HG03103 (cell line): ENCODE results near the gene IRF3.
A peak's percentile ranks its signal among the peaks of the same experiment; 100 is the strongest.

Experiments
- ATAC-seq: cut with Tn5 transposase; IDR thresholded peaks from one replicate; pipeline ENCODE4 v1.9.1; 2021; ENCODE audit warnings: low read depth; ENCODE audit not compliant: unreplicated experiment

The IRF3 gene

GRCh38 chr19:49676136-49676783 is 10.6 kb upstream of the IRF3 start:
- ATAC-seq: peak; percentile 62

- no peak for ATAC-seq
Observed at GRCh38 chr19:49672131-49672919, 6.7 kb upstream of the IRF3 start.

GRCh38 chr19:49669516-49669915 is 3.9 kb upstream of the IRF3 start:
- no peak for ATAC-seq

DNA sequence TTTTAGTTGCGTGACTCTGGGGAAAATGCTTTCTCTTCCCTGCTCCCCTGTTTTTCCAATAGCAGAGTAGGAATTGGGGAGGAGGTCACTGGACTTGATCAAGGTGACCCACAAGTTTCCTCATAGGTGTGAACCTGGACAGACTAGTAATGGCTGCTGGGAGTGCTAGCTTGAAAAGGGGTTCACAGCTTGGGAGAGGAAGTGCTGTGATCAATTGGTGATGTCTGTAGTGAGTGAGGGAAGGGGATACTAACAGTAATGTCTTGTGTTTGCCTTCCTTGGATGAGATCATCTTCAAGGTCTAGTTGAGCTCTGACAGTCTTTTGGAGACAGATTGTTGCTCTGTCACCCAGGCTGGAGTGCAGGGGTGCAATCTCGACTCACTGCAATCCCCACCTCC is 1.8 kb upstream of the IRF3 start:
- no peak for ATAC-seq

DNA sequence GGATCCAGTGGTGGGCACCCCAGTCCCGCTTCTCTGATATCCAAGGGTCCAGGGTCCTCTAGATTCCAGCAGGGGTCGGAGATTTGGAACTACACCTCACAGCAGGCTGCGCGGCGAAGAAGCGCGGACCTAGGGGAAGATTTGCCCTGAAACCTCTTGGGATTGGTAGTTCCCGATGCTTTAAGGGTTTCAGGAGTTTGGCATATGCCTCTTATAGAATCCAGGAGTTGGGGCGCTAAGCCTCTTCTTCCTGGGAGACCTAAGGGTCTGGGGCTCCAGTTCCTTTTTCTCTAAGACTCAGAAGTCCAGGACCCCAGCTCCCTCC is 425 bp upstream of the IRF3 start:
- no peak for ATAC-seq

DNA sequence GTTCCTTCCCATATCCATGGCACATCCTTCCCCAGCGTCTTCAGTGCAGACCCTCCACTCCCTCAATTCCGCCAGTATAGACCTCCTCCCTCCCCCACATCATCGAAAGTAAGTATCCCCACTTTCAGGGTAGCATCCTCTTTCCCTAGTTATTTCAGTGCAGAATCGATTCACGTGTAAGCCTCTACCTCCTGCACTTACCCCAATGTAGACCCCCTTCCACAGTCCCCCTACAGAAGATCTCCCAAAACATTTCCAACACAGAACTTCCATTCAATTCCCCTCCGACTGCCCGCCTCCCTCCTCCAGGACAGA is 664 bp downstream of the IRF3 start:
- no peak for ATAC-seq

GRCh38 chr19:49664171-49665035 is 1.3 kb downstream of the IRF3 start:
- no peak for ATAC-seq

GRCh38 chr19:49663224-49663623 is 2.4 kb downstream of the IRF3 start:
- ATAC-seq: no peak

DNA sequence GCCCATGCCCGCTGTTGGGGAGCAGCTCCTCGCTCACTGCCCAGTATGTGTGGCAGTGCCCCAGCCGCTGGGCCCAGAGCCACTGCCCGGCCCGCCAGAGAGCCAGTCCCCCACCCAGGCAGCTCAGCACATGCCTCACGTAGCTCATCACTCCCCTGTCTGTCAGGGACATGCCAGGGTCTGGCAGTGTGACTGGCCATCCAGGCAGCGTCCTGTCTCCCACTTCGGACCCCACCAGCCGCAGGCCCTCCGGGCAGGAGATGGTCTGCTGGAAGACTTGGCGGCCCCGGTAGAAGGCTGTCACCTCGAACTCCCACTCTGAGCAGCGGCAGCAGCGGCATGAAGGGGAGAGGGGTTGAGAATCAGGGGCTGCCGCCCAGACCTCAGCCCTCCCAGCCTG is 3.6 kb downstream of the IRF3 start:
- ATAC-seq: no peak

GRCh38 chr19:49660338-49660961 is 5.2 kb downstream of the IRF3 start:
- no peak for ATAC-seq

DNA sequence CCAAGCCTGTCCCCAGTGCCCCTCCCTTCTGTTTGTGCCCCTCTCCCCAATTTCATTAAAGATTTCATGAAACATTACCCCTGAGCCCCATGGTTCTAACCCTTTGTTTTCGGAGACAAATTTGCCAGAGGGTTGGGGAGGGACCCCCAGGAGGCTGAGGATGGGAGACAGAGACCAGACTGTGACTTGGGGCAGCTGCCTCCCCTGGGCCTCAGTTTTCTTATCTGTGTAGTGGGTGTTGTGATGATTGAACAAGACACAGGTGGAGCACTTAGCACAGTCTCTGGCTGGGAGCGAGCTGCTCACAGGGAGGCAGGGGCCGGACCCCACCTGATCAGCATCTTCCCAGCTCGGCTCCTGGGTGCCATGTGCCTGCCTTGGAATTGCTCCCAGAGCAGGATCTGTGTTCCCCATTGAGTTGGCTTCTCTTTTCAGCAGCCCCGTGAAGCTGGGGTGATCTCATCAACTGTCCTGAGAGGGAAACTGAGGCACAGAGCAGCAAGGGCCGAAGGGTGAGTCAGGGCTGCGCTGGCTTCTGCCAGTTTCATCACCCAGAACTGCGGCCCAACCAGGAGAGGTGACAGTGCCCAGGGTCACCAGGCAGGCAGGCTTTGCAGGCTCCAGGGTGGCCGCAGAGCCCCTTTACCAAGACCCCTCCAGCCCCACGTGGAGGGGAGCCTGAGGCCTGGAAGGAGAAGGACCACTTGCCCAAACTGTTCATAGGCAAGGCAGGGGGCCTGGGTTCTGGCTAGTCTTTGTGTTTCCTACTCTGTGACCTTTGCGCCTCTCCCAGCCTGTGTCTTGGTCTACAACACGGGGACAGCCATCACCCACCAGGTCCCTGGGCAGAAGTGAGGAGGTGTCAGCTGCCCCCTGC is 6.9 kb downstream of the IRF3 start:
- ATAC-seq: no peak

GRCh38 chr19:49658139-49658517 is 7.5 kb downstream of the IRF3 start:
- ATAC-seq: no peak

DNA sequence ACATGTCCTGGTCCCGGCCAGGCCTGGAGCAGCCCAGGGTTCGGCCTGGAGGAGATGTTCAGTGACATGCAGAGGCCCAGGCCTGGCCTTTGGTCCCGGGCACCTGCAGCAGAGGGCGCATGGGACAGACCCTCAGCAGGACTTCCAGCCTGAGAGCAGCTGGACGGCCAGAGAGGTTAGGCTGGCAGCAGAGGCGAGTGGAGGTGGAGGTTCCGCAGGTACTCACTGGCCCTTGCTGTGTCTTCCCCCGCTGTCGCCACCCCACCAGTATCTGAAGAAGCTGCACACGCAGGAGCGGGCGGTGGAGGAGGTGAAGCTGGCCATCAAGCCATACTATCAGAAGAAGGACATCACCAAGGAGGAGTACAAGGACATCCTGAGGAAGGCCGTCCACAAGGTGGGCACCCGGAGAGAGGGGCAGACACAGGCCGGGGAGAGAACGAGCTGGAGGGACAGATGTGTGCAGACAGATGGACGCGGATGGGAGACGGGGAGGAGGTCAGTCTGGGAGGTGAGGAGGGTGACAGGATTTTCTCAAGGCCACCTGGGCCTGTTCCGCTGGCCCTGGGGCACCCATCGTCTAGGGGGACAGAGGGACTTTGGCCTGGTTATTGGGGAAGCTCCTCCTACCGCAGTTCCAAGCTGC is 8.0 kb downstream of the IRF3 start:
- ATAC-seq: no peak

- ATAC-seq: no peak
Observed at GRCh38 chr19:49656456-49657109, 9.1 kb downstream of the IRF3 start.

DNA sequence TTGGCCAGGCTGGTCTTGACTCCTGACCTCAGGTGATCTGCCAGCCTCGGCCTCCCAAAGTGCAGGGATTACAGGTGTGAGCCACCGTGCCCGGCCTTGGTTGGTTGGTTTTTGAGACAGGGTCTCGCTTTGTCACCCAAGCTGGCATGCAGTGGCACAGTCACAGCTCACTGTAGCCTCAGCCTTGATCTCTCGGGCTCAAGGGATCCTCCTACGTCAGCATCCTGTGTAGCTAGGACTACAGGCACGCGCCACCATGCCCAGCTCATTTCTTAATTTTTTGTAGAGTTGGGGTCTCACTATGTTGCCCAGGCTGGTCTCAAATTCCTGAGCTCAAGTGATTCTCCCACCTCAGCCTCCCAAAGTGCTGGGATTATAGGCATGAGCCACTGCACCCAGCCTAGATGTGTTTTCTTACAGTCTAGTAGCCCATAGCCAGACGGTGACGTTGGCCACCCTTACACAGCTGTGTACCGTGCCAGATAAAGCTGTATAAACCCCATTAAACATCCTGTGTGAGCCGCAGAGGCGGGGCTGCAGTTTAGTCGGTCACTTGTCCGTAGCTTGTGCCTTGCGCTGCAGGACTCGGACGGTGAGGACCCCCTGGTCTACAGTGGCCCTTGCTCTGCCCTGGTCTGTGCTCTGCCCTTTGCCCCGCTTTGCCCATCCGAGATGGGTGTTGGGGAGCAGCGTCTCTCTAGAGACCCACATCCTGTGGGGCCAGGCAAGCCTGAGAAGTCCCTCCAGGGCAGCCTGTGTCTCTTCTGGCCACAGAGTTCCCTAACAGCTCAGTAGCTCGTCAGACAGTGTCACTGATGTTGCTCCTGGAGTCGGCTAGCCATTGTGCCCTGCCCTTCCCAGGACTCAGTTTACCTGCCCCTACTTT is 9.8 kb downstream of the IRF3 start:
- ATAC-seq: no peak

DNA sequence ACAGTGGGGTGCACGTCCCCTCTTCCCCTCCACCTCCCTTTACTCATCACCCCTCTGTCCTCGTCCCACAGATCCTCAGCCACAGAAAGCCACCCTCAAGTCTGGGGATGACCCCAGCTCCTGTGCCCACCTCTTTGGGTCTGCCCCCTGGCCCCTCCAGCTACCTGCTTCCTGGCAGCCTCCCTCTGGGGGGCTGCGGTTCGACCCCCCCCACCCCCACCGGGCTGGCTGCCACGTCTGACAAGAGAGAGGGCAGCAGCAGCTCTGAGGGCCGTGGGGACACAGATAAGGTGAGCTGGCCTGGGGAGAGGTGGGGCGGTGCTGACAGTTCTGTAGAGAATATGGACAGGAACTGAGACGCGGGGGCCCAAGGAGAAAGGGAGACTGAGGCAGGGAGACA is 11.1 kb downstream of the IRF3 start:
- no peak for ATAC-seq

DNA sequence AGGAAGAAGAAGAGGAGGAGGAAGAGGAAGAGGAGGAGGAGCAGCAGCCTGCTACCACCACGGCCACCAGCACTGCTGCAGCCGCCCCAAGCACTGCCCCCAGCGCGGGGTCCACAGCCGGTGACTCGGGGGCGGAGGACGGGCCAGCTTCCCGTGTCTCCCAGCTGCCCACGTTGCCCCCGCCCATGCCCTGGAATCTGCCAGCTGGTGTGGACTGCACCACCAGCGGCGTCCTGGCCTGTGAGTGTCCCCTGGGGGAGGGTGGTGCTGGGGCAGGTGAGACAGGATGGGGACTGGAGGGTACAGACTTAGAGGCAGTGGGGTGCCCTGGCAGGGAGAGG is 12.2 kb downstream of the IRF3 start:
- no peak for ATAC-seq
